Mononuclear cell (primary cell): ENCODE data around the gene KIF24. TPM values are rescaled to one million over a fixed set of nuclear protein-coding genes. Genes with fewer than 3 reads are reported as not detected.
"Not testable (repeated sequence)": the region's sequence is repeated elsewhere in the genome, so short reads cannot be mapped to it uniquely, and the experiment has no call there.

Experiments used
- H3K27me3 ChIP-seq: 2 replicates; pipeline ENCODE4 v1.6.0; 2011; ENCODE audit warnings: low read length, control low read depth; ENCODE audit not compliant: insufficient read depth
- H3K4me1 ChIP-seq: 2 replicates; pipeline ENCODE4 v1.5.1; 2011; ENCODE audit warnings: mild to moderate bottlenecking, low read length, control low read depth; ENCODE audit not compliant: insufficient read depth
- H3K4me3 ChIP-seq: 2 replicates; pipeline ENCODE4 v1.5.1; 2011; ENCODE audit warnings: mild to moderate bottlenecking, low read length, moderate library complexity
- H3K9me3 ChIP-seq: 2 replicates; pipeline ENCODE4 v1.5.1; 2011; ENCODE audit warnings: low read depth, mild to moderate bottlenecking, control low read depth, low read length
- total RNA-seq: library from RNA; depleted of rRNA; stranded (reverse); fragments of >200 nt; gene quantifications from one replicate; pipeline ENCODE4 v1.2.3, GENCODE V29; 2012

Gene KIF24
- total RNA-seq, 1 donor = 0.21 TPM

DNA sequence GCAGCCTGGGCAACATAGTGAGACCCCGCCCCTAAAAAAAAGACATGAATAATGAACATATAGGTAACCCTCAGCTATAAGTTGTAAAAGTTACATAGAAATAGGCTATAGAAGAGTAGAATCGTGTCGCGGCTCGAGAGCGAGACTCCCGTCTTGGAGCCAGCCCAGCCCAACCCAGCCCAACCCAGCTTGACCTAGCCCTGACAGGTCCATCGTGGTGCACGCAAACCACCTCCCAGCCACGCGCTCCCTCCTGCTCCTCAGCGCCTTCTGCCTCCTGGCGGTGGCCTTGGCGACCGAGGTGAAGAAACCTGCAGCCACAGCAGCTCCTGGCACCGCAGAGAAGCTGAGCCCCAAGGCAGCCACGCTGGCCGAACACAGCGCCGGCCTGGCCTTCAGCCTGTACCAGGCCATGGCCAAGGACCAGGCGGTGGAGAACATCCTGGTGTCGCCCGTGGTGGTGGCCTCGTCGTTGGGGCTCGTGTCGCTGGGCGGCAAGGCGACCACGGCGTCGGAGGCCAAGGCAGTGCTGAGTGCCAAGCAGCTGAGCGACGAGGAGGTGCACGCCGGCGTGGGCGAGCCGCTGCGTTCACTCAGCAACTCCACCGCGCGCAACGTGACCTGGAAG, 10.8 kb downstream of the KIF24 start:
- H3K4me3 ChIP-seq = no peak overlapping the region
- peaks cover 4% of the 10 kb centered on the region for H3K4me1 ChIP-seq
- H3K27me3 ChIP-seq = no peaks in the 10 kb centered on the region
- H3K9me3 ChIP-seq = no peaks in the 10 kb centered on the region

DNA sequence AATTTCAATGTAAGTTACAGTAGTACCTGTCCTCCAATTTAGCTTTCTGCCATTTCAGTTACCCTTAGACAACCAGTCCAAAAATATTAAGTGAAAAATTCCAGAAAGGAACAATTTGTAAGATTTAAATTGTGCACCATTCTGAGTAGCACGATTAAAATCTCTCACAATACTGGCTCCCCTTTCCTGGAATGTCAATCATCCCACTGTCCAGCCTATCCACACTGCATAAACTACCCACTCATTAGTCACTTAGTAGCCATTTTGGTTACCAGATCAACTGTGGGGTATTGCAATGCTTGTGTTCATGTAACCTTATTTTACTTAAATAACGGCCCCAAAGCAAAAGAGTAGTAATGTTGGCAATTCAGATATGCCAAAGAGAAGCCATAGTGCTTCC, 11.6 kb downstream of the KIF24 start:
- Histone ChIP-seq H3K9me3 (no peaks in the 10 kb centered on the region), H3K4me3 (no peak overlapping the region), H3K27me3 (no peaks in the 10 kb centered on the region), H3K4me1 (peaks cover 4% of the 10 kb centered on the region)

DNA sequence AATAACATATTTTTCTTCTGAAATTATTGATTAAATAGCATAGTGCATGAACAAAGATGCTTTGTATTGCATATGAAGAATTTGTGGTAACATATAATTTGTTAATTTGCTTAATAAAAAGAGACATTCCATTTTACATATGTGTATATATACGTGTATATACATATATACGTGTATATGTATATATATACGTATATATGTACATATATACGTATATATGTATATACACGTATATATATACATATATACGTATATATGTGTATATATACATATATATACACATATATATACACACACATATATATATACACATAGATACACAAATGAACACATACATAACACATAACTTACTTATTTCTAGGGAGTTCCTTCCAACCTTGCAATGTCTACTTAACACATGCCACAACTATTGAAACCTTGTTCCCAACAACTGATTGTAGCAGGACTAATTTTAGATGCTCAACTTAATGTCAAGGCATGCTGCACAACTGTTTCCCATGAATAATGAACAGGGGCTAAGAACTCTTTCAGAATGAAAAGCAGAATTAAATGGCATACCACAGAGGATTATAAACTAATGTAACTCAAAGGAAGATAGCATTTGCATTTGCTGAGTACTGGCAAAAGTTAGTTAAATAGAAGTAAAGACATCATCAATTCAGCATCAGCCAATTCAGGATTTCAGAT, 17.4 kb downstream of the KIF24 start:
- Histone ChIP-seq H3K27me3 (no peaks in the 10 kb centered on the region), H3K9me3 (no peaks in the 10 kb centered on the region), H3K4me1 (no peaks in the 10 kb centered on the region), H3K4me3 (no peak overlapping the region)

DNA sequence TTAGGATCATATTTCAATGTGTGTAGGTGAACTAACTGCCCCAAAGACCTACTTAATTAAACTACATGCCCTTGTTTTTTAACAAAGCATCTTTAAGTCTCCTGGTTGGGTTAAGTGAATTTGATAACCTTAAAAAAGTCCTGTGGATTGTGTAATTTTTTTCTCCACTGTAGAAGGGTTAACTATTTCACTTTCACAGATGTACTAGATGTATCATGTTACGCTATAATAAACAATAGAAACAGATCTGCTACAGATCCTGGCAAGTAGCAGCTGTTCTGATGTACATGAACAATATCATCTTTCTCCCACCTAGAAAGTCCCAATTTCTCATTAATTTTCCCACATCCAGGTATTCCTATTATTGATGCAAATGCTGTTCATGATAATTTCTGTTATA, 18.9 kb downstream of the KIF24 start:
- Histone ChIP-seq H3K27me3 (no peaks in the 10 kb centered on the region), H3K4me1 (no peaks in the 10 kb centered on the region), H3K9me3 (no peaks in the 10 kb centered on the region), H3K4me3 (no peak overlapping the region)

DNA sequence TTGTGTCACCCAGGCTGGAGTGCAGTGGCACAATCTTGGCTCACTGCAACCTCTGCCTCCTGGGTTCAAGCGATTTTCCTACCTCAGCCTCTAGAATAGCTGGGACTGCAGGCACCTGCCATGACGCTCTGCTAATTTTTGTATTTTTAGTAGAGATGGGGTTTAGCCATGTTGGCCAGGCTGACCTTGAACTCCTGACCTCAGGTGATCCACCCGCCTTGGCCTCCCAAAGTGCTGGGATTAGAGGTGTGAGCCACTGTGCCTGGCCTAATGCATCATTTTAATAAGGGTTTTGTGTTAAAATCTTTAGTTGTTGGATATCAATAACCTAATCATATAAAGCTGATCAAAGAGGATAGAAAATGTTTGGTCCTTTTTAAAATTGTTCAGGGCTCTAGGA, 20.8 kb downstream of the KIF24 start:
- H3K4me3 ChIP-seq, H3K4me1 ChIP-seq, H3K9me3 ChIP-seq, H3K27me3 ChIP-seq: not testable (repeated sequence)

DNA sequence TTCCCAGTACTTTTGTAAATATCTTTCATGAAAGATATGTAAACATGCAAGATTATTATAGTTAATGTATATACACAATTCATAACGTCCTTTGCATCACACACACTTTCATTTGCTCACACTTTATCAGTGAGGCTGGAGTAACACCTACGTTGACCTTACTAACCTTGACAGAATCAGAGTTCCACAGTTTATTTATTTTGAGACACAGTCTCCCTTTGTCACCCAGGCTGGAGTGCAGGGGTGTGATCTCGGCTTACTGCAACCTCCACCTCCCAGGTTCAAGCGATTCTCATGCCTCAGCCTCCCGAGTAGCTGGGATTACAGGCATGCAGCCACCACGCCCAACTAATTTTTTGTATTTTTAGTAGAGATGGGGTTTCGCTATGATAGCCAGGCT, 28.0 kb downstream of the KIF24 start:
- H3K9me3 ChIP-seq, H3K4me1 ChIP-seq, H3K27me3 ChIP-seq, H3K4me3 ChIP-seq: not testable (repeated sequence)

DNA sequence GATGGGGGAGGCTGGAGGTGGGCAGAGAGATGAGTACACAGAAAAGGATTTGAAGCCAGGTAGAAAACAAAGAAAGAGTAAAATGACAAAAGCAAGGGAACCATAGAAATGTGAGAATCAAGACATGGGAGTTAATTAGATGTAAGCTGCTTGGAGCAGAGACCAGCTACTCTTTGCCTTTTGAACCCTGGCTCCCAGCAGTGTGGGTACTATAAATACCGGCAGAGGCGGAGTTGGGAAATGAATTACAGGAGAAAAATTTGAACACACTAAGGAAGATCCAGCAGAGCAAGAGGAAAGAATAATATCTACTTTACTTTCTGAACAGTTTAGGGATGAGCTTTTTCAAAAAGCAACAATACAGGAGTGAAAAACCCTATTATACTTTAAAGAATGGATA, 36.5 kb downstream of the KIF24 start:
- Histone ChIP-seq H3K27me3 (no peaks in the 10 kb centered on the region), H3K4me1 (peaks cover 10% of the 10 kb centered on the region), H3K9me3 (no peaks in the 10 kb centered on the region), H3K4me3 (no peak overlapping the region)

DNA sequence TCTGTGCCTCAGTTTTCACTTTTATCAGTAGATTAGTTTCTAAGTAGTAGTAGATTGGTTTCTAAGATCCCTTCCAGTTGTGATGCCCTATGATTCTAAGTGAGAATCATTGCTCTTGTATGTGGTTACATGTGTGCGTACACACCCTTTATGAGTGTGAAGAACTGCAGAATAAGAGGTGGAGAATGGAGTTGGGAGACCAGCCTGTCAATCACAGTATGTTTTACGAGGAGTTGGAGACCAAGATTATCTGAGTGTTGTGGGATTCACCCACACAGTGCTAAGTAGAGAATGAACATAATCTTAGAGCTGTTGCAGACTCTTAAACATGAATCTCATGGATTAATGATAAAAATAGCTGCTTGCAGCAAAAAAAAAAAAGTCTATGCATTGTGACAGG, 37.6 kb downstream of the KIF24 start:
- Histone ChIP-seq H3K9me3 (no peaks in the 10 kb centered on the region), H3K4me3 (no peak overlapping the region), H3K27me3 (no peaks in the 10 kb centered on the region), H3K4me1 (peaks cover 10% of the 10 kb centered on the region)

DNA sequence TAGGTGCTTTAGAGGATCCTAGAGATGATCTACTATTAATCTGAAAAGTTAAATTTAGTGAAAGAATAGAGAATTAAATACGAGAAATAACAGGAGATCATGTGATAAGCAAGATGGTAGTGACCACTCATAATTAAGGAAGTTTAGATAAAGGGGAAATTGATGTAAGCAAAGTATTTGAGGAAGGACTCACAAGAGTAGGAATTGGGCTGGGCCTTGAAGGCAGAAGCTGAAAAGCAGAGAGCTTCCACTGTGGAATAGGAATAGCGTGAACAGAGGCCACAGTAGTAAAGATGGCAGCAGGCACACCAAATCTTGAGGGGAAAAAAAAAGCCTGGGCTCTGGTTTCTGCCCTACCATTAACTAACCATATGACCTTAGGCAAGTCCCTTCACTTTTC, 38.0 kb downstream of the KIF24 start:
- no peaks in the 10 kb centered on the region for H3K9me3 ChIP-seq
- no peaks in the 10 kb centered on the region for H3K27me3 ChIP-seq
- H3K4me3 ChIP-seq = no peak overlapping the region
- H3K4me1 ChIP-seq = peaks cover 10% of the 10 kb centered on the region

DNA sequence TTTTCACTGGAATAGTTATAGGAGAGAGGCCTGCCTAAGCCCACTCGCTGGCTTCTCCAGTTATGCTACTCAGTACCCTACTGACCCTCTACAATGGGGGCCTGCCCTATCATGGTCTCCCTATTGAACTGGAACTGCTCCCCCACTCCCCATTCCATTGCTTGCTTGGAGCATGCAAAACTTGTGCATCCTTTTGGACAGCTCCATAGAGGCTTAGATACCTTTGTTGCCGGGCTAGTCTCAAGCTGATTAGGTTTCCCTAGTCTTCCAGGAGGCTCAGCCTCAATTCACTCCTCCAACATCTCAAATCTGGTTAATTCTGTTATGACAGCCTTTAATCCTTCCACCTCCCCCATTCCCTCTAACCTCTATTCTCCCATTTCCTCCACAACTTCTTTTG, 39.9 kb downstream of the KIF24 start:
- no peaks in the 10 kb centered on the region for H3K27me3 ChIP-seq
- H3K4me3 ChIP-seq = no peak overlapping the region
- H3K4me1 ChIP-seq = peaks cover 10% of the 10 kb centered on the region

DNA sequence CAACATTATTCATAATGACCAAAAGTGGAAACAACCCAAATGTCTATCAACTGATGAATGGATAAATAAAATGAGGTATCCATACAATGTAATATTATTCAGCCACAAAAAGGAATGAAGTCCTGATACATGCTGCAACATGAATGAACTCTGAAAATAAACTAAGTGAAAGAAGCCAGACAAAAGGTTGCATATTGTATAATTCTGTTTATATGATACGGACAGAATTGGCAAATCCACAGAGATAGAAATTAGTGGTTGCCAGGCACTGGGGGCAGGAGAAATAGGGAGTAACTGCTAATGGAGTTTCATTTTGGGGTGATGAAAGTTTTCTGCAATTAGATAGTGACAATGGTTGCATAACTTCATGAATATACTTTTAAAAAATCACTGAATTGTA, 47.0 kb downstream of the KIF24 start:
- no peaks in the 10 kb centered on the region for H3K4me1 ChIP-seq
- H3K4me3 ChIP-seq = no peak overlapping the region
- no peaks in the 10 kb centered on the region for H3K9me3 ChIP-seq

More for the DNA sequence above, 39.9 kb downstream of the KIF24 start:
- H3K9me3 ChIP-seq = no peaks in the 10 kb centered on the region

DNA sequence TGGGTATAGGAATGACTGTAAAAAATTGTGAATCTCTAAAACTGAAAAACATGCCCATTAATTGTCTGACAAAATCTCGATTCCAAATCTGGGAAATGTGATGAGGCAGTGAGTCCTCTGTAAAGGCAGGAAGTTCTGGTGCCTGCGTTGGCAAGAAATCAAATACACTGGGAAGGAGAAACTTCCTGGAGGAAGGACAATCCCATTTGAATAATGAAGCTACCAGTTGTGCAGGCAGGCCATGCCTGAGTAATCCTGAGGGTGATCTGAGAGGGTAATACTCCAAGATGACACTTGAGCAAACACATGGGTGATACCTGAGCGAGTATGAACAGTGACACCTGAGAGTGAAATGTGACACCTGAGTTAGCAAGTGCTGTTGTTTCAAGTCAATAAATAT, 49.7 kb downstream of the KIF24 start:
- Histone ChIP-seq H3K4me3 (no peak overlapping the region), H3K9me3 (no peaks in the 10 kb centered on the region), H3K27me3 (no peaks in the 10 kb centered on the region), H3K4me1 (no peaks in the 10 kb centered on the region)

More for the DNA sequence above, 47.0 kb downstream of the KIF24 start:
- no peaks in the 10 kb centered on the region for H3K27me3 ChIP-seq

Other genes with a start within 250 kb of the KIF24 start
- gene DCAF12, start 202.6 kb downstream of the KIF24 start, total RNA-seq = 6.6 TPM
- gene UBAP1, start 150.2 kb downstream of the KIF24 start, total RNA-seq = 79.0 TPM
- 8.9 TPM for gene NUDT2, start 301 bp upstream of the KIF24 start, total RNA-seq
- gene MYORG, start 47.6 kb upstream of the KIF24 start, total RNA-seq = 0.10 TPM
- gene FAM219A, start 129.3 kb upstream of the KIF24 start, total RNA-seq = 2.0 TPM
- gene DNAI1, start 129.5 kb upstream of the KIF24 start, total RNA-seq = not detected
- gene ENHO, start 193.7 kb upstream of the KIF24 start, total RNA-seq = 0.63 TPM